ENCODE measurements around the gene MACROD2.

The MACROD2 gene

GRCh38 chr20:14055127-14055742 is 59.9 kb downstream of the MACROD2 start:
- in situ Hi-C loops (cut with MboI; ENCODE audit: low sequenced_read_pairs) = loop anchor here (10.0 kb wide), 1 partner anchor 240 kb away; no protein-coding TSS in a partner anchor

DNA sequence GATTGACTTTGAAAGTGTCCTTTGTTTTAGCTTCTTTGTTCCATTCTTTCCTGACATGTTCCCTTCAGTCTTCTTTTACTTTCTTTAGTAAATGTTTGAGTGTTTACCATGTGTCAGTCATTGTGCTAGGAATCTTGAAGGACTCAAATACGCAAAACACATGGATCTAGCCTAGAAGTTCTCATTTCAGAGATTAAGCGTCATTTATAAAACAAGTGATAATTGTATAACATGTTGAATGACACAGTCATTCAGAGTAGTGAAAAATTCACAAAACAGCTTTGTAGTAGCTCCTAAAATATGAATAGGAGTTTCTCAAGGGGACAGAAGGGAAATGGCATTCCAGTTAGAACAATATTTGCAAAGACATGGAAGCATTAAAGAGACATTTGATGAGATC is 66.9 kb downstream of the MACROD2 start:
- in situ Hi-C loops (cut with MboI; ENCODE audit: low sequenced_read_pairs) = no loop called here

DNA sequence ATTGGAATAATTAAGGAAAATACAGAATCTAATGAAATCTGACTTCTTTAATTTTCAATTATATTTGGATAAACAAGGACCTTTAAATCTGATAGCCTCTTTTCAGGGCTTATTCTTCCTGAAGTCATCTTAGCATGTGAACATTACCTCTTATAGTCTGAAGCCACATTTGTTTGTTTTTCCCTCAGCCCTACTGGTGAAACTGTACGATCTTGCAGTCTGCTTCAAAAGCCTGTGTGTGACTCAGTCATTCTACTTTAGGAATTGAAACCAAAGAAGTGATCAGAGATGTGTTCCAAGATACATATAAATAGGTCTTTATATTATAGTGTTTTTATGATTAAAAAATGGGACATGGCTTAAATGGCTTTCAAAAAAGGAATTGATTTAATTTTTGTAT is 67.5 kb downstream of the MACROD2 start:
- in situ Hi-C loops (cut with MboI; ENCODE audit: low sequenced_read_pairs) = no loop called here

DNA sequence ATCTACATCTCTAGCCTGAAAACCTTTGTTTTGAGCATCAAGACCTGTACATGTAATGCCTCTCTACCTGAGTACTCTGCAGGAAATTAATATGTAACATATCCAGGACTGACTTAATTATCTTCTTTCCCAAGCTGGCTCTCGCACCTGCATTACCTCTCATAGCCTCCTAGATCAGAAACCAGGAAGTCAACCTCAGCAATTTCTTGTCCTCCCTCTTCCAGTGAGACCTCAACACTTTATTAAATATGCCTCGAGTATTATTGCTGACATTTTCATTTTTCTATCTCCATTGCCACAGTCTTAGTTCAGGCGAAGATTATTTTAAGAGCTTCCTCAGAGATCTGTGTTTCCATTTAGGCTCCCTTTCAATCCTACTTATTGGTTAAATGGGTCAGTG is 69.0 kb downstream of the MACROD2 start:
- in situ Hi-C loops (cut with MboI; ENCODE audit: low sequenced_read_pairs) = no loop called here

DNA sequence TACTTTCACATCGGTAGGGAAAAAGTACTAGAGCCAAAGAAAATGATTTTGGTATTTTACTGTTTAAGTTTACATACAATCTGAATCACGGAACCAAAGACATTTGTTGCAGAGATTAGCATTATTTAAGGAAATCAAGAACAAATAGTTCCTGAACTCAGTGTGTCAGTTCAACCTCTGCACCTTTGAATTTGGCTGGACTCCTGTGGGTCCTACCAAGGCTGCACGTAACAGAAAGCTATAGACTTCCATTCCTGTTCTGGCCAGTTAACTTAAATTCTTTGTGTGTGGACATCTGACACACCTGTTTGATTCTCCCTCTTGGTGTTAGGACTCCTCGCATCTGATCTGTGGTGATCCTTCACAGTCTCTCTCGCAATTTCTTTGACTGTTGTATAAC is 69.6 kb downstream of the MACROD2 start:
- in situ Hi-C loops (cut with MboI; ENCODE audit: low sequenced_read_pairs) = no loop called here

DNA sequence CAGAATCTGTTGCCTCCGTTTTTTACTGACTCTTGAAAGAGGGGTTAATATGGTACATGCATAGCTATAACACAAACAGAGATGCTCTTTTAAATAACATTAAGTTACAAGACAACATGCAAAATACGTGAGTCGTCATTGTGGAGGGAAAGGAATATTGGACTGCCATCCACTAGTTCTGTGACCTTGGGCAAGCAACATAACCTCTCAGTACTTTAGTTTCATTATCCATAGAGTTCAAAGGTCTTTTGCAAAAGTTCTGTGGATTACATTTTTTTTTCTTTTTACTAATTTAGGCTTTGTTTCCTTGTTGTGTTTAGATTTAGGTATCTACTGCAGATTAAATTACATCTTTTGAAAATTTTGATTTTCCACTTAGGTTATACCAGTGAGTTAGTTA is 70.5 kb downstream of the MACROD2 start:
- in situ Hi-C loops (cut with MboI; ENCODE audit: low sequenced_read_pairs) = no loop called here

DNA sequence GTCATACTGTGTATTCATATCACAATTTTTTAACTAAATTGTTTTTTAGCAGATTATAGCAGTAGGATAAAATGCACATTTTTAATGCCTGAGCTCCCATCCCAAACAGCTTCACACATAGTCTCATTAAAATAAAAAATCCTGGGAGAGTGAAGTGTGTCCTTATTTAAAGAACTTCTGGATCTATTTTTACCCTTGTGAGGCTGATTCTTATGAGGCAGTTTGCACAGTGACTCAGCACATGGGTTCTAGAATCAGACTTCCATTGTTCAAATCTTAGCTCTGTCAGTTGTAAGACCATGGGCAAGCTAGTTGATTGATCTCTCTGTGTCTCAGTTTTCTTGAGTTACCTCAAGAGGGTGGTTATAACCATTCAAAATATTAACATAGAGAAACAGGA is 72.3 kb downstream of the MACROD2 start:
- in situ Hi-C loops (cut with MboI; ENCODE audit: low sequenced_read_pairs) = no loop called here

DNA sequence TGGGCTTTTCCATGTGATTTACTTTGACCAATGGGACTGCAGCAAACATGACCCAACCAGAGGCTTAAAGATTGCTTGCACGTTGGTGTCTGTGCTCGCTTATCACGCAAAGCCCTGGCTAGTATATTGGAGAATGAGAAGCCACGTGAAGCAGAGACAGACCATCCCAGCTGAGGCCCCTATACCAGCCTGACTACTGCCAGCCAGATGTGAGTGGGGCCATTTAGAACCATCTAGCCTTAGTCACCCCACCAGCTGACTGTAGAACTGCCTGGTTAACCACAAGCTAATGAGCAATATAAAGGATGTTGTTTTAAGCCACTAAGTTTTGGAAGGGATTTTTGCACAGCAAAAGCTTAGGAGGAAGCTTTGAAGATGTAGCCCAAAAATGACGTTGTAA is 74.5 kb downstream of the MACROD2 start:
- in situ Hi-C loops (cut with MboI; ENCODE audit: low sequenced_read_pairs) = no loop called here

- in situ Hi-C loops (cut with MboI; ENCODE audit: low sequenced_read_pairs) = no loop called here
Measured at GRCh38 chr20:14093652-14094051, 98.3 kb downstream of the MACROD2 start.

DNA sequence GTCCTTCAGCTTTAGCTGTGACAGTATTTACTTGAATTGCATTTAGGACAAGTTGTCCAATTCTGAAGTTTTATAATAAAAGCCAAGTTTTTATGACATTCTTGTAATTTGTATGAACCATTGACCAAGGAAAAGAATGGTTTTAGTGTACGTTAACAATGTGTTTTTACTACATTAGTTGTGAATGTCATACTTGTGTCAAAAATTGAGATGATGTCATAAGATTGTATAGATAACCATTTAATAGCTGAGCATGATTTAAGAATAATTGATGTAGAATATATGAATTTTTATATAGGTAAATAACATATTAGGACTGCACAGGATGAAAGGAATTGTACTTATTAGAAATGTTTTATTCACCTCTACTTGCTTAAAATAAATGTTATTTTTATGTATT is 102.9 kb downstream of the MACROD2 start:
- in situ Hi-C loops (cut with MboI; ENCODE audit: low sequenced_read_pairs) = no loop called here

GRCh38 chr20:14113416-14113815 is 118.1 kb downstream of the MACROD2 start:
- in situ Hi-C loops (cut with MboI; ENCODE audit: low sequenced_read_pairs) = no loop called here

- in situ Hi-C loops (cut with MboI; ENCODE audit: low sequenced_read_pairs) = no loop called here
Measured at GRCh38 chr20:14114065-14114704, 118.9 kb downstream of the MACROD2 start.

DNA sequence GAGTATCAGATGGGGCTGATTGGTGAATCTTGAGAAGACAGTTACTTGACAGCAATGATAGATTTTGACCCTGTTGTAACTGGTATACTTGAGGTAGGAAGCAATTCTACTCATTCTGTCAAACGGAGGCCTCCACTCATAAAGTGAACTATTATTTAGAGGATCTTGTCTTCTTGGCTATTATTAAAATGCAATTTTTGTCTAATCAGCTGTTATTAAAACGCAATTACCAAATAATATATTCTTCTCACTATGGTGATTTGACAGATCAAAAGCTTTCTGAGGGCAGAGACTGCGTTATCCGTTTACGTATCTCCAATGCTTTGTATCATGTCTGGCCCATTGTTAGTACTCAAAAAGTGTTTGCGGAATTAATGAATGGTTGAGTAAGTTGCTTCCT is 120.7 kb downstream of the MACROD2 start:
- in situ Hi-C loops (cut with MboI; ENCODE audit: low sequenced_read_pairs) = no loop called here

DNA sequence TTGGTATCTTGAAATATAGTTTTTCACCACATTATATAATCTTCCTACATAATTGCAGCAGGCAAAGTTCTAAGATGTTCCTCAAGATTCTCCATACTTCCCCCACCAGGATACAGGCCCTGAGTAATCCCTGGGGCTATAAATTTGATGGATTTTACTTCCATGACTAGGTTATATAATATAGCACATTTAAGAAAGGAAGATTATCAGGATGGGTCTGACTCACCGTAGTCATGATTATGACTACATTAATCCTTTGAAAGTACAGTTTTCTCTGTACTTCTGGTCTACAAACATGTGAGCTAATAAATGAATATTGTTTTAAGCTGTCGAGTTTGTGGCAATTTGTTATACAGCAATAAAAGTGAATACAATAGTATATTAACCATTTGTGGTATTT is 122.5 kb downstream of the MACROD2 start:
- in situ Hi-C loops (cut with MboI; ENCODE audit: low sequenced_read_pairs) = no loop called here

DNA sequence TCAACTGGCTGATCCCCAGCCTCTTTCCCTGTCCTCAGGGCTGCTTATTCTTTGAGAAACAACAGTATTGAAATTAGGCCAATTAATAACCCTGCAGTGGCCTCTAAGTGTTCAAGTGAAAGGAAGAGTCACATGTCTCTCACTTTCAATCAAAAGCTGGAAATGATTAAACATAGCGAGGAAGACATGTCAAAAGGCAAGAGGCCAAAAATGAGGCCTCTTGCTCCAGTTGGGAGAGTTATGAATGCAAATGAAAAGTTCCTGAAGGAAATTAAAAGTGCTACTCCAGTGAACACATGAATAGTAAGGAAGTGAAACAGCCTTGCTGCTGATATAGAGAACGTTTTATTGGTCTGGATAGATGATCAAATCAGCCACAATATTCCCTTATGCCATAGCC is 131.5 kb downstream of the MACROD2 start:
- in situ Hi-C loops (cut with MboI; ENCODE audit: low sequenced_read_pairs) = no loop called here

GRCh38 chr20:14127514-14128223 is 132.4 kb downstream of the MACROD2 start:
- in situ Hi-C loops (cut with MboI; ENCODE audit: low sequenced_read_pairs) = no loop called here

DNA sequence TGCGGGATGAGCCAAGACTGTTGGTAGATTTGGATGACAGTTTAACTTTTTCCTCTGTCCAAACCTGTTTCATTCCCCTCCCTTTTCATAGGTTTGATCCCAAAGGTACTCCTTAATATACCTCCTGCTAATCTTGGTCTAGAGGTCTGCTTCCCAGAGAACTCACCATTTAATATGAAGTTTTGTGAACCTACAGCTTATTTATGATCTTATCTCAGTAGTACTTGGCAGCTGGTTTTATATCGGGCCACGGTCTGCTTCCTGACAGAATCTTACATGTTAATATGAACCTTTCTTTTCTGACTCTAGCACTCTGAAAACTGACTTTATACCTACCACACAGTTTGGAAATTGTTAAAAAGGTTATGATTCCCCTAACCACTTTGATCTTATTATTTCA is 138.7 kb downstream of the MACROD2 start:
- in situ Hi-C loops (cut with MboI; ENCODE audit: low sequenced_read_pairs) = no loop called here

DNA sequence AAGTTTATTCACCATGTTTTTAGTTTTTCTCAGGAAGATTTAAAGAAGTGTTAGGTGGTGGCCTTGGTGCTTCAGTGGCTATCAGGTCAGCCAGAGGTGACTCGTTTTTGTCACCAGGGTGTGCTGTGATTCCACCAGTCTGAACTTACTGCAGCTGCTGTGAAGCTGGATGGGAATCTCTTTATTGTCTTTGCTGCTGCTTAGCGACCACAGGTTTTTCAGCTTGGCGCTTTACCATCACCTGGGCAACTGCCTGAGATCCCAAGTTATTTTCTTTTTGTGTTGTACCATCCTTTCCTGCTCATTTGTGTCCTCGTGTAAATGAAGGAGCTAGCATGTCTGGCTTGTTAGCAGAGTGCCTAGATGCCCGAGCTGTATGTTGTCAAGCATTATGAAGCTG is 146.9 kb downstream of the MACROD2 start:
- in situ Hi-C loops (cut with MboI; ENCODE audit: low sequenced_read_pairs) = no loop called here

DNA sequence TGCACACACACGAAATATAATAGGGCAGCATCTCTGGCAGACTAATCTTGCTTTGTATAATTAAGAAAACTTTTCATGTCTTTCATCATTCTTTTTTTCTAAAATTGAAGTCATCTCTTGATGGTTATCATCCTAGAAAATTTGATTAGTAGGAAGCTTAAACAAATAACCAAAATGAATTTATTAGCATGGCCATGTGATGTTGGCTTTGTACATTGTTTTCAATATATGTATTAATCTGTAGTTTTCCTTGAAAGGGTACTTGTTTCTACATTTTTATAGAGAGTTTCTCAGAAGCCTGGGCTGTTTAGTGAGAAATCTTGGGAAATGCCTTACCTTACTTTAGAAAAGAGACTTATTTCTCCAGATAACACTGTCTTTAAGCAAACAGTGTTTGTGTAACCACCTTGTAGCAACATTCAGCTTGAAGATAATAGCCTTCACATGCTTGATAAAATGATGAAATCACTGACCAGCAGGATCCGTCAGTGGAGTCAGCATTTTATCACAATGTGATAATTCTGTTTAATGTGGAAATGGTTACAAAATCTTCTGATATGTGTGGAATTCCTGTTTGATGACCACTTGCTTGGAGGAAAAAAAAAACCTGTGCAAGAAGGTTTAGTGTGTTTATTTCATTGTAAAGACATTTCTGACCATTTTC is 147.8 kb downstream of the MACROD2 start:
- in situ Hi-C loops (cut with MboI; ENCODE audit: low sequenced_read_pairs) = no loop called here

DNA sequence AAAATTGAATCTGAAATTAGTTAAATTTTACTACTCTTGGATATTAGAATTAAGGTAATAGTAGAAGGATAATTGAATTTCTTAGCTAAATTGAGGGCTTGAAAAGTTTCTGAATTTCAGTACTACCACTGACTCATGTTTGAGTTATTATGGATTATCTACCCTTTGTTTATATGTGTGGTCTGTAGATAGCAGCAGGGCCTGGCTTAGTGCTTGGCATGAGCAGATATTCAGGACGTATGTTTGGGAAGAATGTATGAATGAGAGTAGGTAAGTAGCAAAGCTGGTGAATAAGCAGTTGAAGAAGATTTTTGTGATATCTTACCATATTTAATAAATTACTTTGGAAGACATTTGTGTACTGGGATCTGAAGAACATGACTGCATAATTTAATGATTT is 152.7 kb downstream of the MACROD2 start:
- in situ Hi-C loops (cut with MboI; ENCODE audit: low sequenced_read_pairs) = no loop called here

DNA sequence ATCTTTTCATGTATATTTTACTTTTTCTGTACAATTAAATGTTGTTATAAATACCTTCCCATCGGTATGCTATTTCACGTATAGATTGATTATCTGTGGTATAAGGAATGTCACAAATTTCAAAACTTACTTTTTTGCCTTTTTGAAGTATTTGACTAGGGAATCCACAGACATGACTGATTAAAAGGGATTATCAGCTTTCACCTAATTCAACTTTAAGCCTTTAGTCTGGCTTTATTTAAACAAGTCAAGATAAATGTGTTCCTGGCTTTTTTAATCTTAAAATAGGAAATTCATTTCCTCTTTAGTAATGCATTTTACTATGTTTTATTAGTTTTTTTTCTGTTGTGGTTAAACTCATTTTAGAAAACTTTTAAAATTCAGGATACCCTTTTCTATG is 160.0 kb downstream of the MACROD2 start:
- in situ Hi-C loops (cut with MboI; ENCODE audit: low sequenced_read_pairs) = no loop called here

GRCh38 chr20:14178528-14178927 is 183.2 kb downstream of the MACROD2 start:
- in situ Hi-C loops (cut with MboI; ENCODE audit: low sequenced_read_pairs) = no loop called here

Measured in HL-60/S4 (cell line).